GM21529 (cell line): Measurements from ENCODE around the gene TRIM47.

Experiments
- ATAC-seq: cut with Tn5 transposase; IDR thresholded peaks from one replicate; pipeline ENCODE4 v1.9.1; 2021; ENCODE audit not compliant: unreplicated experiment

Gene TRIM47

GRCh38 chr17:75847614-75848522 is 30.5 kb downstream of the TRIM47 start:
- no peak for ATAC-seq

- ATAC-seq: no peak
Observed at GRCh38 chr17:75846692-75847613, 31.4 kb downstream of the TRIM47 start.

DNA sequence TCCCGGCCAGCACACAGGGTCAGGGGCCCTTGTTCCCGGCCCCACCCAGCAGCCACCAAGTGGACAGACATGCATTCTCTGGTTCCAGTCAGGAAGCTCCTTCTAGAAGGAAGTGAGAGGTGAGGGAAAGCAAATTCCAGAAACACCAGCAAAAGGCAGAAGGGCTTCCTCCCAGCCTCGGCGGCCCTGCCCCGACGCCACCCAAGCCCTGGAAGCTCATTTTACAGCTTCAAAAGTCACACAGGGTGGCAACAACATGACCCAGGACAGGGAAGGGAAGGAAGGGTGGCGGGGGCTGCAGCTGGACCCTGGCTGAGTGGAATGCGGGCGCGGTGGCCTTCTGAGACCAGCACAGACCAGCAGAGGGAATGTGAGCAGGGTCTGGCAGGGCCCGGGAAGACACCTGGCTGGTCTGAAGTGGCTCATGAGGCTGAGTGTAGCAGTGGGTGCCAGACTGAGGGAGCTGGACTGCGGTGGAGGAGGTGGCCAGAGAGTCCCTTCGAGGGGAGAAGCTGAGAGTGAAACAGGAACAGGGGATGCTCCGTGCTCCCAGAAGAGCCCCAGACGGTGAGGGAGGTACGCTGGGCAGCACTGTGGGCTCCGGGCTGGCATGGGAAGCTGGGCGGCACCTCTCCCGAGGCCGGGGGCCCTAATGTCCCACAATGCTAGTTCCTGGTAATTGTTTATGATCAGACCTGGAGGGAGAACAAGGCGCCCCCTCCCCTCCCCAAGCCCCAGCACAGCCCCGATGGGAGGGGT is 32.3 kb downstream of the TRIM47 start:
- no peak for ATAC-seq

DNA sequence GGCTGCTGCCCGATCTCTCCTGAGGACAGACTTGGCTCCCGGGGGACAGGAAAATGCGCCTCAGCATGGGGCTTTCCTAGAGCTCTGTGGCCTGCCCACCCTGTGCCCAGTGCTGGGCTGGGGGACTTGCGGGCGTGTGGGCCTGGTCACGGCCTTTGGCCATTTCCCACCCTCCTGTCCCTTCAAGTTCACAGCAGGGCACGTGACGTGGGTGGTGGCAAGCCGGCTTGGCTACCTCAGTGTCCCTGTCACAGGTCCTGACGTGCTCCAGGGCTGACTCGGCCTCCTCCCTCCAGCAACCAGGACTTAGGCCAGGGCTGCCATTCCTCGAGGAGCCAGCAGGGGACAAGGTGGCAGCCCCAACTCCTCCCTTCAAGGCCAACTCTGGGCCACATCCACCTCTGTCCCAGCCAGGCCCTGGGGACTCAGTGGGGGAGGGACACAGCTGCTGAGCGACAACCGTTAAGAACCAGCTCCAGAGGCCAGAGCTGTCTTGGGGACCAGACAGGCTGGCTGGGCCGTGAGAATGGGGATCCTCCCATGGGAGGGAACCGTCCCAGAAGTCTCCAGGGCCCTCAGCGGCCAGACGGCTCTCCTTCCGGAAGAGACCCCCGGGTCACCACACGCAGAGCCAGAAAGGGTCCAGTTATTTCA is 33.2 kb downstream of the TRIM47 start:
- ATAC-seq: peak; percentile 67

DNA sequence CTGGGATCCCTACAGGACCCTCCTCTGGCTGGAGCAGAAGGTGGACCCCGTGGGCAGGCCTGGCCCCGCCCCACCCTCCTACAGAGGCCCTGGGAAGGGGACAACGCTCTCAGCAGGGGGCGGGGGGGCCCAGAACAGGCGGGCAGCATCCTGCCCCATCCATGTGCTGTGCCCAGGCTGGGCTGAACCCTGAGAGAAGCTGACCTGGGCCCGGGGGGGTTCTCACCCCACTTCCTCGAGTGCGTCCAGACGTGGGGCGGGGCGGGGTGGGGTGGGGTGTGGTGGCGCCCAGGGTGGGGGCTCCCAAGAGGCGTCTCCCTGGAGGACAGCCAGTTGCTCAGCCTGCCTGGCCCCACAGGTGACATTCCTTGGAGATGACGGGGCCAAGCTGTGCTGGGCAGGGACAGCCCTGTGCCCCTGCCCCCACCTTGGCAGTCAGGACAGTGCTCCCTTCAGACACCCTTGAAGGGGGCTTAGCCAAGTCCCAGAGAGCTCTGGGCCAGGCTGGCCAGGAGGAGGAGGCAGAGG is 33.8 kb downstream of the TRIM47 start:
- ATAC-seq: peak; percentile 16

GRCh38 chr17:75843577-75844529 is 34.5 kb downstream of the TRIM47 start, which contains the start of gene UNC13D:
TSS of gene UNC13D (minus strand) at chr17:75844404. CDS start at chr17:75844337, 67 bp downstream.
- peak; percentile 21 for ATAC-seq

- ATAC-seq: no peak
Observed at GRCh38 chr17:75842963-75843576, 35.3 kb downstream of the TRIM47 start.

DNA sequence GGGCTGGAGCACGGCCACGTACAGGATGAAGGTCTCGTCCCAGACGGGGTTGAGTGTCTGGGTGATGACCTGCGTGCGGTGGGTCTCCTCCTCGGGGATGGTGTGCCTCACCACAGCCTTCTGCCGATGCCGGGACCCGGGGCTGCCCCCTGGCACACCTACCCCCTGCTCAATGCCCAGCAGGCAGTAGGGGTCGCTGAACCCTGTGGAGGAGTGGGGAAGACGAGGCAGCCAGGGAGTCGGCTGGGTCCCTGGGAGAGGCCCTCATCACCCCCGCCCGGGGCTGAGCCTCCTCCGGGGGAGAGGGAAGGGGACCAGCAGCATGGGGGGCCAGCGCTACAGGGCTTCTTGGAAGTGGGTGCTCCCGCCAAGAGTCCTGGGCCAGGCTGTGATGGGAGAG is 36.0 kb downstream of the TRIM47 start:
- no peak for ATAC-seq

DNA sequence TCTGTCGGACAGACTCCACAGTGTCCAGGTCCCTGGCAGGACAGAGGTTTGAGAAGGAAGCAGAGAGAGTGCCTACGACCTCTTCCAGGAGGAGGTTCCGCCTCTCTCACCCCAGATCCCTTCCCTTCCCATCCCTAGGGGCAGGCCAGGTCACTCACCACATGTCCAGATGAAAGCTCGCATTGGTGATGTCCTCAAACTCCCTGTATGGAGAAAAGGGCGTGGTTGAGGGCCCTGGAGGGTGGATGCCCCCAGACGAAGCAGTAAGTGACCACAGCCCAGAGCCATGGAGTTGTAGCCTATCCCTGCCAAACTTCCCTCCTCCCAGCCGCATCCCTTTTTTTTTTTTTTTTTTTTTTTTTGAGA is 37.6 kb downstream of the TRIM47 start:
- ATAC-seq: no peak

DNA sequence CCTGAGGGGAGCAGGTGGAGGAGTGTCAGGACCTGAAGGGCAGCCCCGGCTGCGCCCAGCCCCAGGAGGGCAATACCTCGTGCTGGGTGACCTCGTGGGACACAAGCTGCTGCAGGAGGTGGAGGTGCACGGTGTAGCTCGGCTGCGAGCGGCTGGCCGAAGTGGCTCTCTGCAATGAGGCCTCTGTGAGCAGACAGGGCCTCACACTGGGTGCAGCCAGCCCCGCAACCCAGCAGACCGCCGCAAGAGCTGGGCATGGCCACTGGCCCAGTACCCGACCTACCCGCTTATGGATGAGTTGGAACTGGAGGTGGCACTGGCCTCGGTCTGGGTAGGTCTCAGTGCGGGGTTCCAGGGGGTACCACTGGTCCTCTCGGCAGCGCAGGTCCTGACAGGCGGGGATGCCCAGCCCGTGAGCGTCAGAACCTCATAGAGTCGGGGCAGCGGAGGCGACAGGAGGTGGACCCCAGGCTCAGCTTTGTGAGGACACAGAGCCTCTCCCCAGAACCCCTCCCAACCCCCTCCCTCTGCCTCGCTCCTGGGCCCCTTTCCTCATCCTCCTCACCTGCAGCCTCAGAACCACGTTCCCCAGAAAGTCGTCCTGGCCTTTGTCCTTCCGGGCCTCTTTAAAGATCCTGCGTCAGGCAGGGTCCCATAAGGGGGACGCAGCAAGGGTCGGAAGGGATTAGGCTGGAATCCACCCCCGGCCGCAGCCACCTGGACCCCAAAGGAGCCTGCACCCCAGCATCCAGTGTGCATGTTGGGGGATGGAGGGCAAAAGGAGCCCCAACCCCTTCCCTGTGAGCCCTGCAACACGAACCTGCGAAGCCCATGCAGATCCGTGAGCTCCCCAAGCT is 38.2 kb downstream of the TRIM47 start:
- ATAC-seq: no peak

- ATAC-seq: no peak
Observed at GRCh38 chr17:75838410-75838809, 40.0 kb downstream of the TRIM47 start.

- ATAC-seq: no peak
Observed at GRCh38 chr17:75837899-75838298, 40.5 kb downstream of the TRIM47 start.

GRCh38 chr17:75836605-75837004 is 41.8 kb downstream of the TRIM47 start:
- no peak for ATAC-seq

DNA sequence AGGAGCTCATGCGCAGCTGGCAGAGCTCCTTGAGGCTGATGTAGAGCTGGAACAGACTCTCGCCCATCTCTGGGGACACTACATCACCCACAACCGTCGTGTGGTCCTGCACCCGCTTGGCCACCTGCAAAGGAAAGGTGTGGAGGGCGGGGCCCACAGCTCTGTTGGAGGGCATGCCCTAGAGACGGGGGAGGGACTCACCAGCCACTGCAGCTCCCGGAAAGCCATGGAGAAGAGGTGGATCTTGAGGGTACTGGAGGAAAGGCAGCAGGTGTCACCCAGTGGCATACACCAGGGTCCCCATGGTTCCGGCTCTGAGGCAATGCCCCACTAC is 42.8 kb downstream of the TRIM47 start:
- no peak for ATAC-seq

- ATAC-seq: no peak
Observed at GRCh38 chr17:75834928-75835653, 43.3 kb downstream of the TRIM47 start.

DNA sequence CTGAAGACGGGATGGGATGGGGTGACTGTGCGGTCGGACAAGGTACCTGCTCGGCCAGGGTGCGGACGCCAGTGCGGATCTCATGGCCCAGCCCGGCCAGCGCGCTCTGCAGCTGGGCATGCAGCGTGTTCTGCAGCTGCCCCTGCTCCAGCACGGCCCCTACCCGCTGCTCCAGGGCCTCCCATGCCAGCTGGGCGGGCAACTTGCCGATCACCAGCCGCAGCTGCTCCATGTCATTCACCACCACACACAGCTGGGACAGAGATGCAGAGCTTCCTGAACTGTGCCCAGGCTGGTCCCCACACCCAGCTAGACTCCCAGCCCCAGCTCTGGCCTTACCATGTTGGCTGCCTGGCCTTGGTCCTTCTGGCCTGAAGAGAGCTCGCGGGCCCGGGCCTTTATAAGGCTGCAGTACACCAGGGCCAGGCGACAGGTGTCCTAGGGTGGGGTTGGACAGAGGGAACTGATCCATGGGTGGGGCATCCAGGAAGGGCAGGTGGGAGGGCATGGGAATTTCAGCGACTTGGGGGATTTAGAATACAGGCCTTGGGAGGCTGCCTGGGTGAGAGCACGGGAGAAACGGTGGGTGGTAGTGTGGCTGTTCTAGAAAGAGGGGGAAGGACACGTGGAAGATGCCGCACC is 44.0 kb downstream of the TRIM47 start:
- ATAC-seq: no peak
